WTC11 (cell line): ENCODE measurements around the gene TRIM10.

Experiments used
- CTCF ChIP-seq: fragments of 200-600 bp; IDR thresholded peaks from 2 replicates; pipeline ENCODE4 v1.8.0; 2022; ENCODE audit warnings: antibody characterized with exemption
- MAX ChIP-seq: sonication (generic); formaldehyde crosslinking; IDR thresholded peaks from 2 replicates; pipeline ENCODE4 v1.8.0; 2022; ENCODE audit warnings: mild to moderate bottlenecking, missing genetic modification reagents
- MYBL2 ChIP-seq: sonication (generic); formaldehyde crosslinking; IDR thresholded peaks from 2 replicates; pipeline ENCODE4 v1.8.1; 2023; ENCODE audit warnings: mild to moderate bottlenecking, moderate library complexity, missing genetic modification reagents
- PREB ChIP-seq: sonication (generic); formaldehyde crosslinking; IDR thresholded peaks from 2 replicates; pipeline ENCODE4 v1.8.1; 2022; ENCODE audit warnings: mild to moderate bottlenecking, missing genetic modification reagents, moderate library complexity, borderline replicate concordance
- RELA ChIP-seq: sonication (generic); formaldehyde crosslinking; IDR thresholded peaks from 2 replicates; pipeline ENCODE4 v1.8.1; 2022; ENCODE audit warnings: missing genetic modification reagents, mild to moderate bottlenecking, borderline replicate concordance
- SMAD4 ChIP-seq: sonication (generic); formaldehyde crosslinking; IDR thresholded peaks from 2 replicates; pipeline ENCODE4 v1.8.0; 2022; ENCODE audit warnings: mild to moderate bottlenecking, missing genetic modification reagents
- STAT6 ChIP-seq: sonication (generic); formaldehyde crosslinking; conservative IDR thresholded peaks from 2 replicates; pipeline ENCODE4 v1.8.1; 2023; ENCODE audit warnings: mild to moderate bottlenecking, low read depth, missing genetic modification reagents, moderate library complexity
- TEAD4 ChIP-seq: sonication (generic); formaldehyde crosslinking; IDR thresholded peaks from 2 replicates; pipeline ENCODE4 v1.8.0; 2022; ENCODE audit warnings: mild to moderate bottlenecking, missing genetic modification reagents
- USF2 ChIP-seq: sonication (generic); formaldehyde crosslinking; IDR thresholded peaks from 2 replicates; pipeline ENCODE4 v1.8.1; 2023; ENCODE audit warnings: mild to moderate bottlenecking, missing genetic modification reagents, moderate library complexity
- ZBTB21 ChIP-seq: sonication (generic); formaldehyde crosslinking; IDR thresholded peaks from 2 replicates; pipeline ENCODE4 v1.8.1; 2023; ENCODE audit warnings: mild to moderate bottlenecking, missing genetic modification reagents, borderline replicate concordance
- ZNF138 ChIP-seq: sonication (generic); formaldehyde crosslinking; conservative IDR thresholded peaks from 2 replicates; pipeline ENCODE4 v1.8.1; 2022; ENCODE audit warnings: mild to moderate bottlenecking, moderate library complexity, missing genetic modification reagents
- ZNF317 ChIP-seq: sonication (generic); formaldehyde crosslinking; IDR thresholded peaks from 2 replicates; pipeline ENCODE4 v1.8.1; 2023; ENCODE audit warnings: low read depth, mild to moderate bottlenecking, moderate library complexity, missing genetic modification reagents, borderline replicate concordance
- ZNF671 ChIP-seq: fragments of 250-450 bp; sonication (Bioruptor Pico); IDR thresholded peaks from 2 replicates; pipeline ENCODE4 v1.8.0; 2021; ENCODE audit warnings: mild to moderate bottlenecking
- ZSCAN18 ChIP-seq: fragments of 250-450 bp; sonication (Bioruptor Pico); IDR thresholded peaks from 2 replicates; pipeline ENCODE4 v2.1.2; 2022; ENCODE audit warnings: mild to moderate bottlenecking, moderate library complexity

GRCh38 chr6:30112402-30112994 is 48.5 kb downstream of the TRIM10 start:
- TF ChIP-seq CTCF (no peak), STAT6 (CRISPR knock-in tag) (no peak), SMAD4 (CRISPR knock-in tag) (no peak), USF2 (CRISPR knock-in tag) (no peak), RELA (CRISPR knock-in tag) (no peak), MYBL2 (CRISPR knock-in tag) (no peak), MAX (no peak), ZNF138 (no peak), ZNF317 (no peak), ZBTB21 (CRISPR knock-in tag) (no peak), ZSCAN18 (no peak), TEAD4 (no peak), PREB (CRISPR knock-in tag) (no peak), ZNF671 (no peak)
